GM23248 (cell line): ENCODE data around the gene PLEKHG4B. TPM values are rescaled to one million over a fixed set of nuclear protein-coding genes. Genes with fewer than 3 reads are reported as not detected.

ENCODE experiments used
- DNase-seq: peaks from one replicate; pipeline ENCODE4 v3.0.0-alpha.2; 2015
- H2AFZ ChIP-seq: fragments of 200-600 bp; sonication (generic); 2 replicates; pipeline ENCODE4 v1.6.1; 2016; ENCODE audit warnings: antibody characterized with exemption
- H3F3A ChIP-seq: fragments of 200-600 bp; sonication (generic); 2 replicates; pipeline ENCODE4 v1.6.1; 2016; ENCODE audit warnings: mild to moderate bottlenecking, antibody characterized with exemption, mixed run types; ENCODE audit not compliant: insufficient read depth
- H3K27ac ChIP-seq: fragments of 200-600 bp; sonication (generic); 2 replicates; pipeline ENCODE4 v1.5.1; 2016; ENCODE audit warnings: mild to moderate bottlenecking
- H3K27me3 ChIP-seq: fragments of 200-600 bp; sonication (generic); replicated peaks from 2 replicates; pipeline ENCODE4 v1.6.1; 2016; ENCODE audit warnings: mild to moderate bottlenecking; ENCODE audit not compliant: insufficient read depth
- H3K36me3 ChIP-seq: fragments of 200-600 bp; sonication (generic); 2 replicates; pipeline ENCODE4 v1.6.1; 2016; ENCODE audit warnings: low read depth, mild to moderate bottlenecking
- H3K4me1 ChIP-seq: fragments of 200-600 bp; sonication (generic); 2 replicates; pipeline ENCODE4 v1.6.1; 2016; ENCODE audit warnings: mild to moderate bottlenecking; ENCODE audit not compliant: insufficient read depth
- H3K4me2 ChIP-seq: fragments of 200-600 bp; sonication (generic); one replicate; pipeline ENCODE4 v1.6.1; 2016; ENCODE audit warnings: mild to moderate bottlenecking; ENCODE audit not compliant: unreplicated experiment
- H3K4me3 ChIP-seq: fragments of 200-600 bp; sonication (generic); 2 replicates; pipeline ENCODE4 v1.5.1; 2016; ENCODE audit warnings: mild to moderate bottlenecking
- H3K79me2 ChIP-seq: fragments of 200-600 bp; sonication (generic); 2 replicates; pipeline ENCODE4 v1.6.1; 2016; ENCODE audit warnings: mild to moderate bottlenecking; ENCODE audit not compliant: insufficient read depth
- H3K9ac ChIP-seq: fragments of 200-600 bp; sonication (generic); 2 replicates; pipeline ENCODE4 v1.6.1; 2016; ENCODE audit warnings: mild to moderate bottlenecking
- H3K9me2 ChIP-seq: fragments of 200-600 bp; sonication (generic); 2 replicates; pipeline ENCODE4 v1.6.1; 2016; ENCODE audit warnings: mixed run types, mild to moderate bottlenecking, moderate library complexity; ENCODE audit not compliant: insufficient read depth
- H3K9me3 ChIP-seq: fragments of 200-600 bp; sonication (generic); one replicate; pipeline ENCODE4 v1.6.1; 2017; ENCODE audit warnings: low read depth
- H4K20me1 ChIP-seq: fragments of 200-600 bp; sonication (generic); 2 replicates; pipeline ENCODE4 v1.6.0; 2016; ENCODE audit not compliant: insufficient read depth
- EZH2 ChIP-seq: fragments of 200-600 bp; sonication (generic); IDR thresholded peaks from 2 replicates; pipeline ENCODE4 v1.6.1; 2018; ENCODE audit warnings: antibody characterized with exemption, mild to moderate bottlenecking; ENCODE audit not compliant: insufficient read depth, poor library complexity, severe bottlenecking
- EZH2phosphoT487 ChIP-seq: fragments of 200-600 bp; sonication (generic); IDR thresholded peaks from 2 replicates; pipeline ENCODE4 v1.6.1; 2018; ENCODE audit warnings: antibody characterized with exemption, moderate library complexity, mild to moderate bottlenecking, low read depth; ENCODE audit not compliant: insufficient read depth
- WGBS, 2 experiments: methylation state at CpG; one replicate each; pipeline ENCODE4 v1.1.6; 2015 to 2017; ENCODE audit warnings: low lambda C conversion rate in 2 of 2, low coverage in 1 of 2; ENCODE audit errors: missing lambda C conversion rate in 2 of 2; 5-methylcytosine and 5-hydroxymethylcytosine counted together
- in situ Hi-C: fragments of 300-500 bp; cut with MboI; formaldehyde crosslinking; loops from 2 replicates; pipeline ENCODE4 v1.15.0; 2020
- polyA plus RNA-seq: library from polyadenylated mRNA; unstranded; fragments of >200 nt; fragmentation: Nextera tagmentation; extraction: Ambion mirVana; gene quantifications from 2 replicates; pipeline ENCODE4 v1.2.1, GENCODE V29; 2016
- total RNA-seq: library from RNA; depleted of rRNA; stranded (reverse); fragments of >200 nt; shearing (Covaris generic); gene quantifications from 2 replicates; pipeline ENCODE4 v1.2.3, GENCODE V29; 2014

Gene PLEKHG4B
- total and polyA plus RNA-seq, 2 experiments from 2014 or later, result not detected

GRCh38 chr5:179401-179800 lies 87.4 kb downstream of the PLEKHG4B start:
- DNase-seq, result no peak
- H3K9me3 ChIP-seq, result no peaks in the 10 kb centered on the region
- H3K4me2 ChIP-seq, result no peak overlapping the region
- no peak overlapping the region for H3K9ac ChIP-seq
- peaks cover under 1% of the 10 kb centered on the region; the same call in 1 of the 2 replicates for H3K4me1 ChIP-seq
- in situ Hi-C loops, result no loop called here
- no peaks in the 10 kb centered on the region for H3K36me3 ChIP-seq
- TF ChIP-seq EZH2, result no peak
- no peak for TF ChIP-seq EZH2phosphoT487
- H3K27me3 ChIP-seq, result peaks cover 9% of the 10 kb centered on the region; the same call in 1 of the 2 replicates
- H3K79me2 ChIP-seq, result no peaks in the 10 kb centered on the region
- H4K20me1 ChIP-seq, result no peaks in the 10 kb centered on the region
- no peak overlapping the region for H2AFZ ChIP-seq
- no peak overlapping the region for H3K4me3 ChIP-seq
- H3K9me2 ChIP-seq, result no peaks in the 10 kb centered on the region
- H3F3A ChIP-seq, result no peaks in the 10 kb centered on the region
- H3K27ac ChIP-seq, result no peak overlapping the region
- WGBS, 2 experiments, result 72 to 75% methylated on average over 9 of the region's 9 CpGs

- Histone ChIP-seq H3K27me3 (peaks cover 9% of the 10 kb centered on the region; the same call in 1 of the 2 replicates), H3K9me3 (no peaks in the 10 kb centered on the region), H3K36me3 (no peaks in the 10 kb centered on the region), H3K4me1 (peaks cover 4% of the 10 kb centered on the region; the same call in 1 of the 2 replicates), H3K27ac (no peak overlapping the region), H4K20me1 (no peaks in the 10 kb centered on the region), H3K9ac (no peak overlapping the region), H3K79me2 (no peaks in the 10 kb centered on the region), H3K4me2 (no peak overlapping the region), H3K9me2 (no peaks in the 10 kb centered on the region), H3F3A (no peaks in the 10 kb centered on the region), H3K4me3 (no peak overlapping the region), H2AFZ (no peak overlapping the region)
- TF ChIP-seq EZH2phosphoT487 (no peak), EZH2 (no peak)
- in situ Hi-C loops, result no loop called here
- 69 to 70% methylated on average over 13 of the region's 13 CpGs for WGBS, 2 experiments
- no peak for DNase-seq
Observed at GRCh38 chr5:180286-180918, 88.4 kb downstream of the PLEKHG4B start.

- Histone ChIP-seq H3K36me3 (no peaks in the 10 kb centered on the region), H3K9me2 (no peaks in the 10 kb centered on the region), H3K79me2 (no peaks in the 10 kb centered on the region), H3K4me1 (peaks cover 4% of the 10 kb centered on the region; the same call in 1 of the 2 replicates), H3K9ac (no peak overlapping the region), H3K4me3 (no peak overlapping the region), H3K9me3 (no peaks in the 10 kb centered on the region), H3K4me2 (no peak overlapping the region), H2AFZ (no peak overlapping the region), H4K20me1 (no peaks in the 10 kb centered on the region), H3K27ac (no peak overlapping the region), H3F3A (no peaks in the 10 kb centered on the region), H3K27me3 (peaks cover 9% of the 10 kb centered on the region; the same call in 1 of the 2 replicates)
- in situ Hi-C loops, result no loop called here
- no peak for TF ChIP-seq EZH2phosphoT487
- TF ChIP-seq EZH2, result no peak
- no peak for DNase-seq
- 62 to 67% methylated on average over 9 of the region's 9 CpGs for WGBS, 2 experiments
Observed at GRCh38 chr5:181160-181559, 89.2 kb downstream of the PLEKHG4B start.

- Histone ChIP-seq H3K9me2 (no peaks in the 10 kb centered on the region), H3K4me3 (no peak overlapping the region), H3F3A (no peaks in the 10 kb centered on the region), H3K27ac (no peak overlapping the region), H3K9me3 (no peaks in the 10 kb centered on the region), H3K4me2 (no peak overlapping the region), H3K27me3 (peaks cover 7% of the 10 kb centered on the region; the same call in 1 of the 2 replicates), H3K79me2 (no peaks in the 10 kb centered on the region), H4K20me1 (no peaks in the 10 kb centered on the region), H3K9ac (no peak overlapping the region), H3K4me1 (peaks cover 4% of the 10 kb centered on the region; the same call in 1 of the 2 replicates), H3K36me3 (no peaks in the 10 kb centered on the region), H2AFZ (no peak overlapping the region)
- in situ Hi-C loops, result no loop called here
- no peak for TF ChIP-seq EZH2
- no peak for TF ChIP-seq EZH2phosphoT487
- 69 to 83% methylated on average over 22 of the region's 22 CpGs for WGBS, 2 experiments
- DNase-seq, result no peak
Observed at GRCh38 chr5:181566-181965, 89.6 kb downstream of the PLEKHG4B start.
